A673 (cell line): ENCODE measurements around the gene SBF2. TPM values are rescaled to one million over a fixed set of nuclear protein-coding genes. Genes with fewer than 3 reads are reported as not detected.

ENCODE experiments used
- BruUV-seq: library from RNA; stranded (reverse); fragments of 400-500 nt; replicated peaks from 2 replicates; lab custom pipeline; 2021; lab: Mats Ljungman, UMichigan
- CTCF ChIA-PET: fragments of 300-600 bp; sonication (Branson Sonifier 250); formaldehyde crosslinking; loops from one replicate; lab custom pipeline; 2022; ENCODE audit warnings: antibody characterized with exemption; lab: Charles Lee
- POLR2A ChIA-PET: fragments of 300-600 bp; sonication (Branson Sonifier 250); formaldehyde crosslinking; loops from one replicate; lab custom pipeline; 2022; ENCODE audit warnings: antibody characterized with exemption; ENCODE audit not compliant: low non-redundant PET; lab: Charles Lee
- DNase-seq: peaks from one replicate; pipeline ENCODE4 v3.0.0-alpha.2; 2015; ENCODE audit warnings: low spot score
- H3K27ac ChIP-seq: fragments of 200-600 bp; sonication (generic); 2 replicates; pipeline ENCODE4 v1.5.1; 2016; ENCODE audit warnings: mixed run types, low read depth, mild to moderate bottlenecking, mixed read lengths, antibody characterized with exemption, low read length; ENCODE audit not compliant: poor library complexity, severe bottlenecking
- H3K27me3 ChIP-seq: fragments of 200-600 bp; sonication (generic); replicated peaks from 2 replicates; pipeline ENCODE4 v1.6.1; 2017; ENCODE audit warnings: mixed run types, low read depth, mild to moderate bottlenecking, mixed read lengths, antibody characterized with exemption, low read length; ENCODE audit not compliant: insufficient read depth, poor library complexity
- H3K36me3 ChIP-seq: fragments of 200-600 bp; sonication (generic); 2 replicates; pipeline ENCODE4 v1.6.1; 2016; ENCODE audit warnings: mixed run types, mild to moderate bottlenecking, mixed read lengths, antibody characterized with exemption, low read length; ENCODE audit not compliant: insufficient read depth, poor library complexity, severe bottlenecking
- H3K4me1 ChIP-seq: fragments of 200-600 bp; sonication (generic); 2 replicates; pipeline ENCODE4 v1.6.1; 2017; ENCODE audit warnings: mixed run types, mild to moderate bottlenecking, mixed read lengths, antibody characterized with exemption, low read length; ENCODE audit not compliant: insufficient read depth, poor library complexity, severe bottlenecking
- H3K4me3 ChIP-seq: fragments of 200-600 bp; sonication (generic); 2 replicates; pipeline ENCODE4 v1.5.1; 2016; ENCODE audit warnings: low read depth, mixed run types, mild to moderate bottlenecking, mixed read lengths, low read length; ENCODE audit not compliant: poor library complexity, severe bottlenecking
- H3K9me3 ChIP-seq: fragments of 200-600 bp; sonication (generic); 2 replicates; pipeline ENCODE4 v1.6.1; 2016; ENCODE audit warnings: mixed run types, low read depth, mild to moderate bottlenecking, mixed read lengths, antibody characterized with exemption, low read length; ENCODE audit not compliant: poor library complexity, severe bottlenecking
- CTCF ChIP-seq: fragments of 300-800, 200-600 bp; sonication (generic); conservative IDR thresholded peaks from 2 replicates; pipeline ENCODE4 v1.5.1; 2017; ENCODE audit warnings: low read depth, mild to moderate bottlenecking, antibody characterized with exemption, low read length, moderate library complexity, mixed read lengths
- EZH2 ChIP-seq: fragments of 200-600 bp; sonication (generic); IDR thresholded peaks from 2 replicates; pipeline ENCODE4 v1.6.1; 2017; ENCODE audit warnings: borderline replicate concordance, low read depth, mild to moderate bottlenecking, mixed read lengths, antibody characterized with exemption, low read length; ENCODE audit not compliant: poor library complexity, severe bottlenecking
- intact Hi-C: fragments of 100-400 bp; cut with micrococcal nuclease; formaldehyde crosslinking; loops from one replicate; pipeline ENCODE4 v1.10.0; 2022; ENCODE audit not compliant: unreplicated experiment
- total RNA-seq: library from RNA; stranded (reverse); gene quantifications from 2 replicates; pipeline ENCODE4 v1.2.3, GENCODE V29; 2021

The SBF2 gene
- total RNA-seq, 1 experiment from 2014 or later: 31.8 TPM

GRCh38 chr11:9899676-9900075 lies 394.3 kb downstream of the SBF2 start:
- Histone ChIP-seq H3K27me3 (no peaks in the 10 kb centered on the region), H3K9me3 (no peaks in the 10 kb centered on the region), H3K4me1 (no peaks in the 10 kb centered on the region), H3K36me3 (no peaks in the 10 kb centered on the region), H3K4me3 (no peak overlapping the region), H3K27ac (no peak overlapping the region)
- intact Hi-C loops: no loop called here
- no peak for DNase-seq
- BruUV-seq: no TSS peak
- TF ChIP-seq CTCF: no peak
- no peak for TF ChIP-seq EZH2
- ChIA-PET CTCF (no interaction called here), POLR2A (no interaction called here)

- Histone ChIP-seq H3K4me1 (peaks cover 10% of the 10 kb centered on the region), H3K4me3 (no peak overlapping the region), H3K36me3 (no peaks in the 10 kb centered on the region), H3K27ac (no peak overlapping the region), H3K27me3 (no peaks in the 10 kb centered on the region), H3K9me3 (no peaks in the 10 kb centered on the region)
- no TSS peak for BruUV-seq
- POLR2A ChIA-PET: no interaction called here
- CTCF ChIA-PET: no interaction called here
- intact Hi-C loops: no loop called here
- TF ChIP-seq EZH2: no peak
- TF ChIP-seq CTCF: no peak
- no peak for DNase-seq
Observed at GRCh38 chr11:9896902-9897301, 397.1 kb downstream of the SBF2 start.

- no peak overlapping the region for H3K4me3 ChIP-seq
- ChIA-PET CTCF (no interaction called here), POLR2A (no interaction called here)
- intact Hi-C loops: no loop called here
- no peaks in the 10 kb centered on the region for H3K9me3 ChIP-seq
- no TSS peak for BruUV-seq
- DNase-seq: no peak
- TF ChIP-seq EZH2 (no peak), CTCF (no peak)
- H3K27ac ChIP-seq: no peak overlapping the region
- no peaks in the 10 kb centered on the region for H3K36me3 ChIP-seq
- peaks cover 10% of the 10 kb centered on the region for H3K4me1 ChIP-seq
- no peaks in the 10 kb centered on the region for H3K27me3 ChIP-seq
Observed at GRCh38 chr11:9895006-9895405, 399.0 kb downstream of the SBF2 start.
